Osteocyte (in vitro differentiated cells): ENCODE measurements around the gene CYP46A1. TPM values are rescaled to one million over a fixed set of nuclear protein-coding genes. Genes with fewer than 3 reads are reported as not detected.
A peak's percentile ranks its signal among the peaks of the same experiment; 100 is the strongest.

Experiments used
- DNase-seq: peaks from one replicate; pipeline ENCODE4 v3.0.0; 2021; ENCODE audit warnings: mixed read lengths; ENCODE audit not compliant: unreplicated experiment; ENCODE audit errors: extremely low spot score
- H3K27ac Mint-ChIP-seq: one replicate; pipeline ENCODE4 v1.8.0; 2021; ENCODE audit warnings: mild to moderate bottlenecking, mixed read lengths; ENCODE audit not compliant: unreplicated experiment
- H3K27me3 Mint-ChIP-seq: one replicate; pipeline ENCODE4 v1.8.0; 2021; ENCODE audit warnings: mixed read lengths; ENCODE audit not compliant: unreplicated experiment
- H3K36me3 Mint-ChIP-seq: one replicate; pipeline ENCODE4 v1.8.0; 2021; ENCODE audit warnings: mixed read lengths; ENCODE audit not compliant: unreplicated experiment
- H3K4me1 Mint-ChIP-seq: one replicate; pipeline ENCODE4 v1.8.0; 2021; ENCODE audit warnings: mixed read lengths; ENCODE audit not compliant: unreplicated experiment
- H3K4me3 Mint-ChIP-seq: one replicate; pipeline ENCODE4 v1.8.0; 2021; ENCODE audit warnings: mild to moderate bottlenecking, moderate library complexity, mixed read lengths; ENCODE audit not compliant: unreplicated experiment
- H3K9me3 Mint-ChIP-seq: one replicate; pipeline ENCODE4 v1.8.0; 2021; ENCODE audit warnings: mixed read lengths; ENCODE audit not compliant: unreplicated experiment
- CTCF ChIP-seq: fragments of 200-600 bp; sonication (generic); IDR thresholded peaks from 2 replicates; pipeline ENCODE4 v1.5.0; 2021; ENCODE audit warnings: antibody characterized with exemption, mild to moderate bottlenecking, moderate library complexity
- total RNA-seq: library from RNA; stranded (reverse); gene quantifications from 2 replicates; pipeline ENCODE4 v1.2.1, GENCODE V29; 2021

CYP46A1 gene
- total RNA-seq, 1 donor from 2014 or later: 1.3 TPM

GRCh38 chr14:99754141-99755067 lies 70.3 kb downstream of the CYP46A1 start:
- peaks cover 83% of the 10 kb centered on the region for H3K4me1 Mint-ChIP-seq
- H3K27ac Mint-ChIP-seq: peak overlapping the region; percentile 89
- DNase-seq: no peak
- H3K9me3 Mint-ChIP-seq: no peaks in the 10 kb centered on the region
- no peaks in the 10 kb centered on the region for H3K27me3 Mint-ChIP-seq
- H3K4me3 Mint-ChIP-seq: peak overlapping the region; percentile 38
- TF ChIP-seq CTCF: no peak
- H3K36me3 Mint-ChIP-seq: no peaks in the 10 kb centered on the region

GRCh38 chr14:99755068-99755405 lies 70.9 kb downstream of the CYP46A1 start:
- Mint-ChIP-seq H3K27ac (peak overlapping the region; percentile 89), H3K27me3 (no peaks in the 10 kb centered on the region), H3K9me3 (no peaks in the 10 kb centered on the region), H3K36me3 (no peaks in the 10 kb centered on the region), H3K4me1 (peaks cover 81% of the 10 kb centered on the region), H3K4me3 (no peak overlapping the region)
- TF ChIP-seq CTCF: no peak
- DNase-seq: no peak

GRCh38 chr14:99755629-99756603 lies 71.8 kb downstream of the CYP46A1 start:
- no peaks in the 10 kb centered on the region for H3K27me3 Mint-ChIP-seq

GRCh38 chr14:99756796-99757195 lies 72.7 kb downstream of the CYP46A1 start:
- no peaks in the 10 kb centered on the region for H3K9me3 Mint-ChIP-seq
- no peak for TF ChIP-seq CTCF
- H3K4me3 Mint-ChIP-seq: no peak overlapping the region
- H3K36me3 Mint-ChIP-seq: no peaks in the 10 kb centered on the region
- no peak for DNase-seq
- peaks cover 69% of the 10 kb centered on the region for H3K4me1 Mint-ChIP-seq
- peak overlapping the region; percentile 64 for H3K27ac Mint-ChIP-seq
- H3K27me3 Mint-ChIP-seq: no peaks in the 10 kb centered on the region

More at GRCh38 chr14:99755629-99756603, 71.8 kb downstream of the CYP46A1 start:
- peak; percentile 94 for DNase-seq
- Mint-ChIP-seq H3K4me3 (no peak overlapping the region), H3K4me1 (peaks cover 78% of the 10 kb centered on the region), H3K36me3 (no peaks in the 10 kb centered on the region), H3K27ac (peak overlapping the region; percentile 76), H3K9me3 (no peaks in the 10 kb centered on the region)
- TF ChIP-seq CTCF: no peak
